Aorta (tissue), 5 donors: Measurements from ENCODE around the gene ECT2. TPM values are rescaled to one million over a fixed set of nuclear protein-coding genes. Genes with fewer than 3 reads are reported as not detected.
"Not testable (repeated sequence)": the region's sequence is repeated elsewhere in the genome, so short reads cannot be mapped to it uniquely, and the experiment has no call there.

Experiments
- ATAC-seq: fragments of 200-7000 bp; cut with Tn5 transposase; one replicate; pipeline ENCODE4 v1.9.1; 2022; ENCODE audit warnings: moderate library complexity; ENCODE audit not compliant: low FRiP score
- DNase-seq, 2 donors: peaks; one replicate each; pipeline ENCODE4 v3.0.0-alpha.2; 2020
- H3K27ac ChIP-seq, 2 donors: one replicate each; pipeline ENCODE4 v1.5.1; 2013; ENCODE audit warnings: low read length in 2 of 2, mild to moderate bottlenecking in 2 of 2, moderate library complexity in 2 of 2, control low read depth in 1 of 2, inconsistent platforms in 1 of 2, low read depth in 1 of 2
- H3K27me3 ChIP-seq, 2 donors: one replicate each; pipeline ENCODE4 v1.6.1; 2013; ENCODE audit warnings: control low read depth in 1 of 2, low read length in 1 of 2, mild to moderate bottlenecking in 1 of 2, moderate library complexity in 1 of 2; ENCODE audit not compliant: insufficient read depth in 2 of 2, control insufficient read depth in 1 of 2
- H3K36me3 ChIP-seq, 2 donors: one replicate each; pipeline ENCODE4 v1.6.1; 2013; ENCODE audit warnings: control low read depth in 1 of 2, low read length in 1 of 2, mild to moderate bottlenecking in 1 of 2; ENCODE audit not compliant: insufficient read depth in 2 of 2, control insufficient read depth in 1 of 2
- H3K4me1 ChIP-seq, 2 donors: one replicate each; pipeline ENCODE4 v1.6.1; 2013; ENCODE audit warnings: low read length in 2 of 2, control low read depth in 1 of 2, mild to moderate bottlenecking in 1 of 2, moderate library complexity in 1 of 2; ENCODE audit not compliant: insufficient read depth in 2 of 2, control insufficient read depth in 1 of 2
- H3K4me3 ChIP-seq, 2 donors: one replicate each; pipeline ENCODE4 v1.5.1; 2013; ENCODE audit warnings: low read length in 2 of 2, control low read depth in 1 of 2, mild to moderate bottlenecking in 1 of 2
- H3K9me3 ChIP-seq: one replicate; pipeline ENCODE4 v1.6.1; 2013; ENCODE audit warnings: mild to moderate bottlenecking, low read length; ENCODE audit not compliant: control insufficient read depth
- WGBS, 2 donors: extraction: QIAGEN DNeasy Blood & Tissue Kit; methylation state at CpG; one replicate each; pipeline ENCODE4 v1.1.7; 2013; 5-methylcytosine and 5-hydroxymethylcytosine counted together
- intact Hi-C, 2 donors: fragments of 100-400 bp; cut with DNase I; formaldehyde crosslinking; loops; one replicate each; pipeline versions ENCODE4 v1.14.2 to v1.15.0; 2022
- polyA plus RNA-seq, 2 donors: library from polyadenylated mRNA; stranded (reverse); fragments of 200-250 nt; gene quantifications; one replicate each; pipeline ENCODE4 v1.2.3, GENCODE V29; 2013
- total RNA-seq, 2 donors: library from RNA; stranded (reverse); fragmentation: NEBNext Ultra II Directional; extraction: Animal tissue kit (Norgen Biotek cat#: 25700); gene quantifications; one replicate each; pipeline ENCODE4 v1.2.1, GENCODE V29; 2021
- donor health status: healthy with polysubstance abuse.
- donor health status: Bipolar disorder and iron deficiency.
- donor health status: DM: no; HTN: no; CAD: no.
- donor health status: DM: no; HTN: no; CAD: no.
- donor health status: DM: yes; HTN: yes; CAD: no.

Gene ECT2
- total and polyA plus RNA-seq, 4 donors, result 2.8 to 10.0 (median 5.7) TPM

- H3K9me3 ChIP-seq, result no peaks in the 10 kb centered on the region
- no peak overlapping the region for H3K4me3 ChIP-seq
- 90 to 97% methylated on average over 1 of the region's 1 CpG for WGBS, 2 donors
- intact Hi-C loops, result no loop called here
- ATAC-seq (no peak), DNase-seq (no peak)
- no peak overlapping the region for H3K27ac ChIP-seq
- H3K4me1 ChIP-seq, result no peaks in the 10 kb centered on the region
- no peaks in the 10 kb centered on the region for H3K27me3 ChIP-seq
- no peaks in the 10 kb centered on the region for H3K36me3 ChIP-seq
Measured at GRCh38 chr3:172752651-172753050, 2.1 kb downstream of the ECT2 start.

- intact Hi-C loops, result no loop called here
- no peaks in the 10 kb centered on the region for H3K27me3 ChIP-seq
- ATAC-seq, result no peak
- no peaks in the 10 kb centered on the region for H3K36me3 ChIP-seq
- whole genome bisulfite sequencing, 2 donors, result 99 to 100% methylated on average over 1 of the region's 1 CpG
- H3K27ac ChIP-seq, result no peak overlapping the region
- no peak overlapping the region for H3K4me3 ChIP-seq
- H3K9me3 ChIP-seq, result no peaks in the 10 kb centered on the region
- no peaks in the 10 kb centered on the region for H3K4me1 ChIP-seq
- DNase-seq, result no peak
Measured at GRCh38 chr3:172753125-172753524, 2.6 kb downstream of the ECT2 start.

- H3K27me3 ChIP-seq, H3K9me3 ChIP-seq, intact Hi-C loops, H3K4me3 ChIP-seq, ATAC-seq, H3K36me3 ChIP-seq, H3K27ac ChIP-seq, DNase-seq, H3K4me1 ChIP-seq: not testable (repeated sequence)
- WGBS, 2 donors, result 93 to 94% methylated on average over 4 to 6 of the region's 6 CpGs
Measured at GRCh38 chr3:172760416-172760815, 9.9 kb downstream of the ECT2 start.

GRCh38 chr3:172766241-172766640, 15.7 kb downstream of the ECT2 start:
- Histone ChIP-seq H3K27ac (no peak overlapping the region), H3K27me3 (no peaks in the 10 kb centered on the region), H3K4me3 (no peak overlapping the region), H3K9me3 (no peaks in the 10 kb centered on the region), H3K36me3 (no peaks in the 10 kb centered on the region), H3K4me1 (no peaks in the 10 kb centered on the region)
- no peak for DNase-seq
- intact Hi-C loops, result no loop called here
- no peak for ATAC-seq
- 78% methylated on average over 2 of the region's 2 CpGs for WGBS, 2 donors

- Histone ChIP-seq H3K9me3 (no peaks in the 10 kb centered on the region), H3K4me1 (no peaks in the 10 kb centered on the region), H3K36me3 (no peaks in the 10 kb centered on the region), H3K4me3 (no peak overlapping the region), H3K27ac (no peak overlapping the region), H3K27me3 (no peaks in the 10 kb centered on the region)
- intact Hi-C loops, result no loop called here
- ATAC-seq (no peak), DNase-seq (no peak)
- WGBS, 2 donors, result 98% methylated on average over 10 of the region's 10 CpGs
Measured at GRCh38 chr3:172766718-172767405, 16.3 kb downstream of the ECT2 start.

GRCh38 chr3:172770382-172770781, 19.9 kb downstream of the ECT2 start:
- no peak for DNase-seq
- no peaks in the 10 kb centered on the region for H3K27me3 ChIP-seq
- no peak overlapping the region for H3K27ac ChIP-seq
- no peaks in the 10 kb centered on the region for H3K9me3 ChIP-seq
- H3K36me3 ChIP-seq, result no peaks in the 10 kb centered on the region
- 96 to 99% methylated on average over 1 of the region's 1 CpG for WGBS, 2 donors
- no peak for ATAC-seq
- H3K4me1 ChIP-seq, result no peaks in the 10 kb centered on the region
- intact Hi-C loops, result no loop called here
- no peak overlapping the region for H3K4me3 ChIP-seq

- H3K27ac ChIP-seq, result no peak overlapping the region
- no peaks in the 10 kb centered on the region for H3K9me3 ChIP-seq
- no peak for ATAC-seq
- 98 to 99% methylated on average over 2 of the region's 2 CpGs for WGBS, 2 donors
- H3K4me1 ChIP-seq, result no peaks in the 10 kb centered on the region
- H3K4me3 ChIP-seq, result no peak overlapping the region
- intact Hi-C loops, result no loop called here
- no peak for DNase-seq
- no peaks in the 10 kb centered on the region for H3K36me3 ChIP-seq
- H3K27me3 ChIP-seq, result no peaks in the 10 kb centered on the region
Measured at GRCh38 chr3:172771672-172772071, 21.1 kb downstream of the ECT2 start.

GRCh38 chr3:172776049-172776717, 25.7 kb downstream of the ECT2 start:
- 80 to 89% methylated on average over 5 of the region's 5 CpGs for WGBS, 2 donors
- Histone ChIP-seq H3K36me3 (no peaks in the 10 kb centered on the region), H3K4me1 (no peaks in the 10 kb centered on the region), H3K9me3 (no peaks in the 10 kb centered on the region), H3K4me3 (no peak overlapping the region), H3K27me3 (no peaks in the 10 kb centered on the region), H3K27ac (no peak overlapping the region)
- DNase-seq, result no peak
- intact Hi-C loops, result no loop called here
- no peak for ATAC-seq

- H3K4me3 ChIP-seq, result no peak overlapping the region
- no peaks in the 10 kb centered on the region for H3K9me3 ChIP-seq
- DNase-seq (no peak), ATAC-seq (no peak)
- 93 to 94% methylated on average over 3 of the region's 3 CpGs for WGBS, 2 donors
- no peaks in the 10 kb centered on the region for H3K36me3 ChIP-seq
- intact Hi-C loops, result no loop called here
- H3K27me3 ChIP-seq, result no peaks in the 10 kb centered on the region
- no peaks in the 10 kb centered on the region for H3K4me1 ChIP-seq
- no peak overlapping the region for H3K27ac ChIP-seq
Measured at GRCh38 chr3:172777901-172778300, 27.4 kb downstream of the ECT2 start.
